ENCODE results near the gene CAMP. TPM values are rescaled to one million over a fixed set of nuclear protein-coding genes. Genes with fewer than 3 reads are reported as not detected.
"Not testable (repeated sequence)": the region's sequence is repeated elsewhere in the genome, so short reads cannot be mapped to it uniquely, and the experiment has no call there.

CAMP gene
- total RNA-seq, 1 donor = not detected

- H3K36me3 ChIP-seq (ENCODE audit: insufficient read depth, low read length) = no peaks in the 10 kb centered on the region
- no peak overlapping the region for H3K4me3 ChIP-seq (ENCODE audit: insufficient read depth, low read length)
- H2AFZ ChIP-seq (ENCODE audit: low read length) = no peak overlapping the region
- no peaks in the 10 kb centered on the region for H3K79me2 ChIP-seq (ENCODE audit: insufficient read depth, low read length)
- H4K20me1 ChIP-seq (ENCODE audit: insufficient read depth, low read length) = no peaks in the 10 kb centered on the region
- H3K9me3 ChIP-seq (ENCODE audit: low read depth, low read length) = no peaks in the 10 kb centered on the region
- H3K27me3 ChIP-seq (ENCODE audit: insufficient read depth, low read length) = no peaks in the 10 kb centered on the region
- no peak for DNase-seq (ENCODE audit: insufficient read length, low spot score, missing footprints)
- H3K27ac ChIP-seq (ENCODE audit: low read depth, low read length) = no peak overlapping the region
- H3K4me2 ChIP-seq (ENCODE audit: insufficient read depth, low read length) = no peak overlapping the region
- no peak for TF ChIP-seq CTCF (IDR thresholded peaks at IDR 0.05; ENCODE audit: extremely low read depth, low read depth, low read length)
- no peaks in the 10 kb centered on the region for H3K4me1 ChIP-seq (ENCODE audit: insufficient read depth, low read length)
Observed at GRCh38 chr3:48202632-48203031, 20.7 kb upstream of the CAMP start.

GRCh38 chr3:48208076-48208475 is 15.2 kb upstream of the CAMP start:
- H3K36me3 ChIP-seq (ENCODE audit: insufficient read depth, low read length) = no peaks in the 10 kb centered on the region
- TF ChIP-seq CTCF (IDR thresholded peaks at IDR 0.05; ENCODE audit: extremely low read depth, low read depth, low read length) = no peak
- no peaks in the 10 kb centered on the region for H3K4me1 ChIP-seq (ENCODE audit: insufficient read depth, low read length)
- H3K79me2 ChIP-seq (ENCODE audit: insufficient read depth, low read length) = no peaks in the 10 kb centered on the region
- H3K4me3 ChIP-seq (ENCODE audit: insufficient read depth, low read length) = no peak overlapping the region
- H3K27me3 ChIP-seq (ENCODE audit: insufficient read depth, low read length) = no peaks in the 10 kb centered on the region
- DNase-seq (ENCODE audit: insufficient read length, low spot score, missing footprints) = peak; percentile 38
- H3K27ac ChIP-seq (ENCODE audit: low read depth, low read length) = no peak overlapping the region
- no peaks in the 10 kb centered on the region for H3K9me3 ChIP-seq (ENCODE audit: low read depth, low read length)
- no peaks in the 10 kb centered on the region for H4K20me1 ChIP-seq (ENCODE audit: insufficient read depth, low read length)
- H3K4me2 ChIP-seq (ENCODE audit: insufficient read depth, low read length) = no peak overlapping the region
- H2AFZ ChIP-seq (ENCODE audit: low read length) = no peak overlapping the region

GRCh38 chr3:48209445-48209844 is 13.8 kb upstream of the CAMP start:
- peak; percentile 75 for DNase-seq (ENCODE audit: insufficient read length, low spot score, missing footprints)
- Histone ChIP-seq H3K27ac (ENCODE audit: low read depth, low read length) (no peak overlapping the region), H3K4me1 (ENCODE audit: insufficient read depth, low read length) (no peaks in the 10 kb centered on the region), H3K79me2 (ENCODE audit: insufficient read depth, low read length) (no peaks in the 10 kb centered on the region), H3K4me3 (ENCODE audit: insufficient read depth, low read length) (no peak overlapping the region), H4K20me1 (ENCODE audit: insufficient read depth, low read length) (no peaks in the 10 kb centered on the region), H3K27me3 (ENCODE audit: insufficient read depth, low read length) (no peaks in the 10 kb centered on the region), H3K4me2 (ENCODE audit: insufficient read depth, low read length) (no peak overlapping the region), H2AFZ (ENCODE audit: low read length) (no peak overlapping the region), H3K36me3 (ENCODE audit: insufficient read depth, low read length) (no peaks in the 10 kb centered on the region), H3K9me3 (ENCODE audit: low read depth, low read length) (no peaks in the 10 kb centered on the region)
- TF ChIP-seq CTCF (IDR thresholded peaks at IDR 0.05; ENCODE audit: extremely low read depth, low read depth, low read length) = no peak

GRCh38 chr3:48210534-48210933 is 12.8 kb upstream of the CAMP start:
- not testable (repeated sequence) for H3K27me3 ChIP-seq (ENCODE audit: insufficient read depth, low read length); H3K27ac ChIP-seq (ENCODE audit: low read depth, low read length); H3K79me2 ChIP-seq (ENCODE audit: insufficient read depth, low read length); DNase-seq (ENCODE audit: insufficient read length, low spot score, missing footprints); H3K4me2 ChIP-seq (ENCODE audit: insufficient read depth, low read length); H3K9me3 ChIP-seq (ENCODE audit: low read depth, low read length); H2AFZ ChIP-seq (ENCODE audit: low read length); H3K4me3 ChIP-seq (ENCODE audit: insufficient read depth, low read length); H3K36me3 ChIP-seq (ENCODE audit: insufficient read depth, low read length); H4K20me1 ChIP-seq (ENCODE audit: insufficient read depth, low read length); H3K4me1 ChIP-seq (ENCODE audit: insufficient read depth, low read length)

GRCh38 chr3:48211776-48212175 is 11.5 kb upstream of the CAMP start:
- H3K9me3 ChIP-seq (ENCODE audit: low read depth, low read length); H3K4me1 ChIP-seq (ENCODE audit: insufficient read depth, low read length); H3K27ac ChIP-seq (ENCODE audit: low read depth, low read length); H4K20me1 ChIP-seq (ENCODE audit: insufficient read depth, low read length); H3K79me2 ChIP-seq (ENCODE audit: insufficient read depth, low read length); H3K4me3 ChIP-seq (ENCODE audit: insufficient read depth, low read length); H3K4me2 ChIP-seq (ENCODE audit: insufficient read depth, low read length); H3K36me3 ChIP-seq (ENCODE audit: insufficient read depth, low read length); DNase-seq (ENCODE audit: insufficient read length, low spot score, missing footprints); H2AFZ ChIP-seq (ENCODE audit: low read length): not testable (repeated sequence)
- peaks cover 14% of the 10 kb centered on the region for H3K27me3 ChIP-seq (ENCODE audit: insufficient read depth, low read length)

Measured in osteoblast (primary cell).